ENCODE data around the gene ICE2.

DNA sequence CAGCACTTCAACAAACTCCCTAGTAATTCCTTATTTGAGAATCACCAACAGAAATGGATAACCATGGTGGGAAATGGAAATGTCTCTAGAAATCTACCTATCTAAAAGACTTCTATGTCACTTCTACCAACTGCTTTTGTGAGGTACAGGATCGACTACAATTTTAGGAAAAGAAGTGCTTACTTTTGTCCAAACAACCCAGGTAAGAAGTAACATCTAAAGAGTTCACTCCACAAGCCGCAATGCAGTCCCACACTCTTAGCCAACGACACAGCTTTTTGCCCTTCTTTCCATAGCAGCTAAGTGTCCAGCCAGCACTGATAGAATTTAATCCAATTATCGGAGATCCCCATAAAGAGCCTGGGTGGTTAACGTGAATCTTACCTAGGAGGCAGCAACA, 109.2 kb downstream of the ICE2 start:
- TF ChIP-seq, protein P1, sequence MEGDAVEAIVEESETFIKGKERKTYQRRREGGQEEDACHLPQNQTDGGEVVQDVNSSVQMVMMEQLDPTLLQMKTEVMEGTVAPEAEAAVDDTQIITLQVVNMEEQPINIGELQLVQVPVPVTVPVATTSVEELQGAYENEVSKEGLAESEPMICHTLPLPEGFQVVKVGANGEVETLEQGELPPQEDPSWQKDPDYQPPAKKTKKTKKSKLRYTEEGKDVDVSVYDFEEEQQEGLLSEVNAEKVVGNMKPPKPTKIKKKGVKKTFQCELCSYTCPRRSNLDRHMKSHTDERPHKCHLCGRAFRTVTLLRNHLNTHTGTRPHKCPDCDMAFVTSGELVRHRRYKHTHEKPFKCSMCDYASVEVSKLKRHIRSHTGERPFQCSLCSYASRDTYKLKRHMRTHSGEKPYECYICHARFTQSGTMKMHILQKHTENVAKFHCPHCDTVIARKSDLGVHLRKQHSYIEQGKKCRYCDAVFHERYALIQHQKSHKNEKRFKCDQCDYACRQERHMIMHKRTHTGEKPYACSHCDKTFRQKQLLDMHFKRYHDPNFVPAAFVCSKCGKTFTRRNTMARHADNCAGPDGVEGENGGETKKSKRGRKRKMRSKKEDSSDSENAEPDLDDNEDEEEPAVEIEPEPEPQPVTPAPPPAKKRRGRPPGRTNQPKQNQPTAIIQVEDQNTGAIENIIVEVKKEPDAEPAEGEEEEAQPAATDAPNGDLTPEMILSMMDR (IDR thresholded peaks at IDR 0.05) = no peak
- no peak for TF ChIP-seq POLR2AphosphoS5 (IDR thresholded peaks at IDR 0.05)
- no peak for TF ChIP-seq POLR2A (IDR thresholded peaks at IDR 0.05)
- TF ChIP-seq EP300 (IDR thresholded peaks at IDR 0.05) = no peak

All from stomach (tissue), 4 donors.